ENCODE results near the gene NECAB3.

DNA sequence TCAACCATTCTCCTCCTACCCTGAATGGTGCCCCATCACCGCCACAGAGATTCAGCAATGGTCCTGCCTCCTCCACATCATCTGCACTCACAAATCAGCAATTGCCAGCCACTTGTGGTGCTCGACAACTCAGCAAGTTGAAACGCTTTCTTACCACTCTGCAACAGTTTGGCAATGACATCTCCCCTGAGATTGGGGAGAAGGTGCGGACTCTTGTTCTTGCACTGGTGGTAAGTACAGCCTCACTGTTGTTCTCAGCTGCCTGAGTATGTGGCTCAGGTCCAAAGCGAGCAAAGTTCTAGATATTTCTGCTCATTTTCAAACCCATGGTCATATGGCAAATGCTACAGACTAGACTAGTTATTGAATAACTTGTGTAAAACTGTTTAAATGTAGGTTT, 63.1 kb downstream of the NECAB3 start:
- TF ChIP-seq, protein P1, sequence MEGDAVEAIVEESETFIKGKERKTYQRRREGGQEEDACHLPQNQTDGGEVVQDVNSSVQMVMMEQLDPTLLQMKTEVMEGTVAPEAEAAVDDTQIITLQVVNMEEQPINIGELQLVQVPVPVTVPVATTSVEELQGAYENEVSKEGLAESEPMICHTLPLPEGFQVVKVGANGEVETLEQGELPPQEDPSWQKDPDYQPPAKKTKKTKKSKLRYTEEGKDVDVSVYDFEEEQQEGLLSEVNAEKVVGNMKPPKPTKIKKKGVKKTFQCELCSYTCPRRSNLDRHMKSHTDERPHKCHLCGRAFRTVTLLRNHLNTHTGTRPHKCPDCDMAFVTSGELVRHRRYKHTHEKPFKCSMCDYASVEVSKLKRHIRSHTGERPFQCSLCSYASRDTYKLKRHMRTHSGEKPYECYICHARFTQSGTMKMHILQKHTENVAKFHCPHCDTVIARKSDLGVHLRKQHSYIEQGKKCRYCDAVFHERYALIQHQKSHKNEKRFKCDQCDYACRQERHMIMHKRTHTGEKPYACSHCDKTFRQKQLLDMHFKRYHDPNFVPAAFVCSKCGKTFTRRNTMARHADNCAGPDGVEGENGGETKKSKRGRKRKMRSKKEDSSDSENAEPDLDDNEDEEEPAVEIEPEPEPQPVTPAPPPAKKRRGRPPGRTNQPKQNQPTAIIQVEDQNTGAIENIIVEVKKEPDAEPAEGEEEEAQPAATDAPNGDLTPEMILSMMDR (conservative IDR thresholded peaks at IDR 0.05; ENCODE audit: low read depth, low read length): no peak
- TF ChIP-seq EZH2phosphoT487 (IDR thresholded peaks at IDR 0.05; ENCODE audit: borderline replicate concordance, low read length): no peak
